Neural cell (in vitro differentiated cells): Measurements from ENCODE around the gene ZFYVE1. TPM values are rescaled to one million over a fixed set of nuclear protein-coding genes. Genes with fewer than 3 reads are reported as not detected.
"Not testable (repeated sequence)": the region's sequence is repeated elsewhere in the genome, so short reads cannot be mapped to it uniquely, and the experiment has no call there.

ENCODE experiments used
- H2AFZ ChIP-seq: fragments of 200-600, 300-800 bp; sonication (generic), shearing (Covaris generic); 2 replicates; pipeline ENCODE4 v1.6.0; 2014; ENCODE audit warnings: low read depth, mild to moderate bottlenecking, antibody characterized with exemption, low read length, moderate library complexity
- H3F3A ChIP-seq: fragments of 200-600 bp; shearing (Covaris generic); 2 replicates; pipeline ENCODE4 v1.6.1; 2016; ENCODE audit warnings: mild to moderate bottlenecking, moderate library complexity, mixed read lengths, antibody characterized with exemption, low read length; ENCODE audit not compliant: insufficient read depth, poor library complexity, severe bottlenecking
- H3K27ac ChIP-seq: fragments of 200-600, 300-800 bp; sonication (generic), shearing (Covaris generic); 2 replicates; pipeline ENCODE4 v1.5.1; 2014; ENCODE audit warnings: mild to moderate bottlenecking, low read length, moderate library complexity
- H3K27me3 ChIP-seq: fragments of 300-800, 200-600 bp; sonication (generic), shearing (Covaris generic); 2 replicates; pipeline ENCODE4 v1.6.0; 2014; ENCODE audit warnings: mild to moderate bottlenecking, low read depth, low read length, moderate library complexity; ENCODE audit not compliant: insufficient read depth
- H3K36me3 ChIP-seq: fragments of 300-800, 200-600 bp; sonication (generic), shearing (Covaris generic); 2 replicates; pipeline ENCODE4 v1.5.1; 2014; ENCODE audit warnings: mild to moderate bottlenecking, antibody characterized with exemption, low read length, moderate library complexity; ENCODE audit not compliant: insufficient read depth
- H3K4me2 ChIP-seq: fragments of 300-800, 200-600 bp; sonication (generic), shearing (Covaris generic); 2 replicates; pipeline ENCODE4 v1.6.0; 2014; ENCODE audit warnings: mild to moderate bottlenecking, low read length
- H3K4me3 ChIP-seq: fragments of 300-800, 200-600 bp; sonication (generic), shearing (Covaris generic); 2 replicates; pipeline ENCODE4 v1.5.1; 2014; ENCODE audit warnings: mild to moderate bottlenecking, low read length, moderate library complexity
- H3K79me2 ChIP-seq: fragments of 200-600 bp; shearing (Covaris generic); replicated peaks from 2 replicates; pipeline ENCODE4 v1.6.0; 2014; ENCODE audit warnings: mild to moderate bottlenecking, low read length, moderate library complexity; ENCODE audit not compliant: insufficient read depth
- H3K9ac ChIP-seq: fragments of 300-800, 200-600 bp; sonication (generic), shearing (Covaris generic); 2 replicates; pipeline ENCODE4 v1.6.1; 2016; ENCODE audit warnings: mild to moderate bottlenecking, low read length, mixed read lengths
- H3K9me2 ChIP-seq: fragments of 200-600 bp; shearing (Covaris generic); 2 replicates; pipeline ENCODE4 v1.6.1; 2016; ENCODE audit warnings: mild to moderate bottlenecking, low read length, mixed read lengths; ENCODE audit not compliant: insufficient read depth
- H3K9me3 ChIP-seq: fragments of 200-600, 300-800 bp; sonication (generic), shearing (Covaris generic); 2 replicates; pipeline ENCODE4 v1.6.1; 2016; ENCODE audit warnings: mild to moderate bottlenecking, mixed run types, low read length, moderate library complexity, mixed read lengths
- H4K20me1 ChIP-seq: fragments of 200-600 bp; shearing (Covaris generic); 2 replicates; pipeline ENCODE4 v1.6.1; 2016; ENCODE audit warnings: mild to moderate bottlenecking, mixed run types; ENCODE audit not compliant: insufficient read depth
- EP300 ChIP-seq: fragments of 450-650 bp; conservative IDR thresholded peaks from 2 replicates; pipeline ENCODE4 v1.6.1; 2014; ENCODE audit warnings: antibody characterized with exemption, mild to moderate bottlenecking, moderate library complexity; ENCODE audit not compliant: poor library complexity, severe bottlenecking
- EZH2 ChIP-seq: fragments of 200-600, 300-800 bp; shearing (Covaris generic), sonication (generic); IDR thresholded peaks from 2 replicates; pipeline ENCODE4 v1.6.1; 2014; ENCODE audit warnings: antibody characterized with exemption, low read length, borderline replicate concordance, mild to moderate bottlenecking; ENCODE audit not compliant: insufficient read depth, poor library complexity, severe bottlenecking
- MXI1 ChIP-seq: fragments of 450-650 bp; conservative IDR thresholded peaks from 2 replicates; pipeline ENCODE4 v1.6.1; 2014; ENCODE audit warnings: antibody characterized with exemption, mild to moderate bottlenecking; ENCODE audit not compliant: poor library complexity, severe bottlenecking
- POLR2AphosphoS5 ChIP-seq: IDR thresholded peaks from 2 replicates; pipeline ENCODE4 v1.6.1; 2012
- RAD21 ChIP-seq: fragments of 450-650 bp; conservative IDR thresholded peaks from 2 replicates; pipeline ENCODE4 v1.6.1; 2014; ENCODE audit warnings: antibody characterized with exemption, mild to moderate bottlenecking, moderate library complexity
- REST ChIP-seq: IDR thresholded peaks from 2 replicates; pipeline ENCODE4 v1.6.1; 2012; ENCODE audit warnings: borderline replicate concordance
- SMC3 ChIP-seq: fragments of 450-650 bp; conservative IDR thresholded peaks from 2 replicates; pipeline ENCODE4 v1.6.1; 2014; ENCODE audit warnings: antibody characterized with exemption, mild to moderate bottlenecking, moderate library complexity; ENCODE audit not compliant: poor library complexity
- TAF1 ChIP-seq: IDR thresholded peaks from 2 replicates; pipeline ENCODE4 v1.6.1; 2012; ENCODE audit warnings: low read depth
- polyA plus RNA-seq: library from polyadenylated mRNA; depleted of rRNA; stranded (reverse); fragments of >200 nt; gene quantifications from 2 replicates; pipeline ENCODE4 v1.2.3, GENCODE V29; 2014
- TF ChIP-seq, protein P1 (sequence below): fragments of 450-650 bp; IDR thresholded peaks from 2 replicates; pipeline ENCODE4 v1.5.1; 2014; ENCODE audit warnings: antibody characterized with exemption, mild to moderate bottlenecking, moderate library complexity; ENCODE audit not compliant: poor library complexity, severe bottlenecking

Gene ZFYVE1
- polyA plus RNA-seq, 1 donor from 2014 or later: 13.1 TPM

- no peaks in the 10 kb centered on the region for H3K36me3 ChIP-seq
- no peak overlapping the region for H3K27ac ChIP-seq
- TF ChIP-seq TAF1 (no peak), EZH2 (no peak), REST (no peak), RAD21 (no peak), SMC3 (no peak), POLR2AphosphoS5 (no peak), EP300 (no peak), MXI1 (no peak)
- TF ChIP-seq, protein P1, sequence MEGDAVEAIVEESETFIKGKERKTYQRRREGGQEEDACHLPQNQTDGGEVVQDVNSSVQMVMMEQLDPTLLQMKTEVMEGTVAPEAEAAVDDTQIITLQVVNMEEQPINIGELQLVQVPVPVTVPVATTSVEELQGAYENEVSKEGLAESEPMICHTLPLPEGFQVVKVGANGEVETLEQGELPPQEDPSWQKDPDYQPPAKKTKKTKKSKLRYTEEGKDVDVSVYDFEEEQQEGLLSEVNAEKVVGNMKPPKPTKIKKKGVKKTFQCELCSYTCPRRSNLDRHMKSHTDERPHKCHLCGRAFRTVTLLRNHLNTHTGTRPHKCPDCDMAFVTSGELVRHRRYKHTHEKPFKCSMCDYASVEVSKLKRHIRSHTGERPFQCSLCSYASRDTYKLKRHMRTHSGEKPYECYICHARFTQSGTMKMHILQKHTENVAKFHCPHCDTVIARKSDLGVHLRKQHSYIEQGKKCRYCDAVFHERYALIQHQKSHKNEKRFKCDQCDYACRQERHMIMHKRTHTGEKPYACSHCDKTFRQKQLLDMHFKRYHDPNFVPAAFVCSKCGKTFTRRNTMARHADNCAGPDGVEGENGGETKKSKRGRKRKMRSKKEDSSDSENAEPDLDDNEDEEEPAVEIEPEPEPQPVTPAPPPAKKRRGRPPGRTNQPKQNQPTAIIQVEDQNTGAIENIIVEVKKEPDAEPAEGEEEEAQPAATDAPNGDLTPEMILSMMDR: no peak
- H3F3A ChIP-seq: no peaks in the 10 kb centered on the region
- H2AFZ ChIP-seq: no peak overlapping the region
- no peaks in the 10 kb centered on the region for H3K27me3 ChIP-seq
- no peak overlapping the region for H3K4me3 ChIP-seq
- no peak overlapping the region for H3K4me2 ChIP-seq
- H4K20me1 ChIP-seq: no peaks in the 10 kb centered on the region
- H3K9me2 ChIP-seq: no peaks in the 10 kb centered on the region
- peaks cover 4% of the 10 kb centered on the region for H3K79me2 ChIP-seq
- no peaks in the 10 kb centered on the region for H3K9me3 ChIP-seq
- H3K9ac ChIP-seq: no peak overlapping the region
These were observed 18.4 kb downstream of the ZFYVE1 start for GRCh38 chr14:73008501-73008900.

- Histone ChIP-seq H3K4me3 (no peak overlapping the region), H3K9me2 (no peaks in the 10 kb centered on the region), H3K36me3 (no peaks in the 10 kb centered on the region), H3K79me2 (peaks cover 4% of the 10 kb centered on the region), H3K27ac (no peak overlapping the region), H3F3A (no peaks in the 10 kb centered on the region), H3K9ac (no peak overlapping the region), H3K27me3 (no peaks in the 10 kb centered on the region), H2AFZ (no peak overlapping the region), H3K9me3 (no peaks in the 10 kb centered on the region), H4K20me1 (no peaks in the 10 kb centered on the region), H3K4me2 (no peak overlapping the region)
- TF ChIP-seq SMC3: no peak
- no peak for TF ChIP-seq EP300
- TF ChIP-seq POLR2AphosphoS5: no peak
- TF ChIP-seq EZH2: no peak
- no peak for TF ChIP-seq TAF1
- TF ChIP-seq REST: no peak
These were observed 19.1 kb downstream of the ZFYVE1 start for GRCh38 chr14:73007835-73008234.

GRCh38 chr14:73004641-73005040, 22.3 kb downstream of the ZFYVE1 start:
- not testable (repeated sequence) for H3K9me3 ChIP-seq, H3K4me2 ChIP-seq, H3F3A ChIP-seq, H3K27ac ChIP-seq, H3K79me2 ChIP-seq, H3K36me3 ChIP-seq, H3K4me3 ChIP-seq, H2AFZ ChIP-seq, H3K27me3 ChIP-seq, H4K20me1 ChIP-seq, H3K9ac ChIP-seq, H3K9me2 ChIP-seq
